Gastroesophageal sphincter (tissue), 3 donors: ENCODE measurements around the gene SNCAIP.

Experiments
- CTCF ChIP-seq, 4 experiments: fragments of 200-600 bp in 2 of 4; fragments of 450-650 bp in 2 of 4; sonication (generic) in 1 of 4; IDR thresholded peaks; one replicate each; pipeline ENCODE4 v1.5.1; 2017 to 2019; ENCODE audit warnings: antibody characterized with exemption in 4 of 4, mild to moderate bottlenecking in 2 of 4, moderate library complexity in 2 of 4
- EP300 ChIP-seq: sonication (generic); formaldehyde crosslinking; IDR thresholded peaks from one replicate; pipeline ENCODE4 v1.6.1; 2017; ENCODE audit warnings: antibody characterized with exemption, mild to moderate bottlenecking
- POLR2A ChIP-seq, 2 donors: fragments of 450-650 bp; IDR thresholded peaks; one replicate each; pipeline ENCODE4 v1.6.1; 2017; ENCODE audit warnings: antibody characterized with exemption in 2 of 2, mild to moderate bottlenecking in 2 of 2, moderate library complexity in 1 of 2
- POLR2AphosphoS5 ChIP-seq: sonication (generic); formaldehyde crosslinking; IDR thresholded peaks from one replicate; pipeline ENCODE4 v1.6.1; 2017; ENCODE audit warnings: antibody characterized with exemption

DNA sequence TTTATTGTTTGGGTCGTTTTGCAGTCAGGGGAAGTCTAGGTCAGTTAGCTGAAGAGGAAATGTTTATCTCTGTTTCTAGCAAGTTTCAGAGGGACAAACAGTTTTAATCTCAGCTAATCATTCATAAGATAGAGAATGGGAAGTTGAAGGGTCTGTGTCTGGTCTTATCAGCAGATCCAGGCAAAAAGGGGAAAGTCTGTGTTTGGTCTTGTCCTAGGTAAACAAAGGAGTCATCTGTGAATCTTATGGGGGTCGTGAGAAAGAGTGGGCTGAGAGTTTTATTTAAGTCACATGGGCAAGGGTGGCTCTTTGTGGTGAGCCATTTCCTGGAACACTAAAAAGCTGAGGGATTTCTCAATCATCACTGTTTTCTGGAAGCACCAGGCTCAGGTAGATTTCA lies 5.6 kb upstream of the SNCAIP start:
- TF ChIP-seq CTCF (IDR thresholded peaks at IDR 0.05) = no peak
- no peak for TF ChIP-seq POLR2A (IDR thresholded peaks at IDR 0.05)
- TF ChIP-seq POLR2AphosphoS5 = no peak
- no peak for TF ChIP-seq EP300
